Measurements from ENCODE around the gene UROC1. TPM values are rescaled to one million over a fixed set of nuclear protein-coding genes. Genes with fewer than 3 reads are reported as not detected.

The UROC1 gene
- total and polyA plus RNA-seq, 2 of the 4 experiments (the other 2 are of a cell fraction), result not detected

- dilution Hi-C loops (cut with HindIII; ENCODE audit: low sequenced_read_pairs, unreplicated experiment), result no loop called here
- no peak for ATAC-seq (ENCODE audit: low read depth)
These were observed 20.4 kb downstream of the UROC1 start for GRCh38 chr3:126496894-126497850.

More at GRCh38 chr3:126496894-126497850, 20.4 kb downstream of the UROC1 start:
- Histone ChIP-seq H2BK20ac (ENCODE audit: low read depth, low read length) (no peak overlapping the region), H4K91ac (ENCODE audit: insufficient read depth, low read depth, low read length) (no peak overlapping the region), H3K4ac (ENCODE audit: low read depth, low read length) (no peak overlapping the region), H3K56ac (ENCODE audit: extremely low read depth, insufficient read depth, low read length) (no peak overlapping the region), H3K27ac (ENCODE audit: insufficient read depth, low read length) (no peak overlapping the region), H2BK15ac (ENCODE audit: low read depth, low read length) (no peak overlapping the region), H2AK9ac (replicated peaks; ENCODE audit: low read depth, low read length, poor library complexity) (no peak overlapping the region), H3K9me3 (ENCODE audit: control insufficient read depth, insufficient read depth, low read length) (no peaks in the 10 kb centered on the region), H3K27me3 (ENCODE audit: control insufficient read depth, insufficient read depth, low read length) (peaks cover 19% of the 10 kb centered on the region; the same call in 1 of the 2 replicates), H3K9me1 (ENCODE audit: insufficient read depth, low read length) (no peaks in the 10 kb centered on the region), H4K5ac (ENCODE audit: low read depth, low read length) (no peak overlapping the region), H3K36me3 (ENCODE audit: control insufficient read depth, insufficient read depth, low read length) (no peaks in the 10 kb centered on the region), H4K20me1 (ENCODE audit: insufficient read depth, low read length) (no peaks in the 10 kb centered on the region), H3K4me3 (ENCODE audit: insufficient read depth, low read depth, low read length) (no peak overlapping the region), H3K79me1 (ENCODE audit: low read depth in 1 of 2, low read length in 2 of 2) (no peaks in the 10 kb centered on the region), H2AFZ (replicated peaks; ENCODE audit: low read length, poor library complexity) (no peak overlapping the region), H3K14ac (replicated peaks; ENCODE audit: low read depth, low read length) (no peak overlapping the region), H3K4me2 (ENCODE audit: low read depth, low read length) (no peak overlapping the region), H3K4me1 (ENCODE audit: control insufficient read depth, insufficient read depth, low read length) (no peaks in the 10 kb centered on the region), H3K18ac (ENCODE audit: low read depth, low read length) (no peak overlapping the region), H4K8ac (ENCODE audit: low read depth in 2 of 2, low read length in 2 of 2) (no peak overlapping the region), H3K9ac (ENCODE audit: low read depth, low read length) (no peak overlapping the region), H2BK5ac (ENCODE audit: low read depth, low read length, poor library complexity, severe bottlenecking) (no peak overlapping the region), H2BK120ac (ENCODE audit: low read depth, low read length) (no peak overlapping the region), H2AK5ac (ENCODE audit: low read depth, low read length) (no peak overlapping the region), H3K23ac (ENCODE audit: low read depth, low read length) (no peak overlapping the region)
- in situ Hi-C loops (cut with MboI; ENCODE audit: low sequenced_read_pairs) (no loop called here), intact Hi-C loops (cut with micrococcal nuclease) (no loop called here)
- ChIA-PET CTCF (no interaction called here), POLR2A (ENCODE audit: unreplicated experiment) (no interaction called here)
- TF ChIP-seq RFX5 (IDR thresholded peaks at IDR 0.05; ENCODE audit: low read depth, low read length) (no peak), BHLHE40 (IDR thresholded peaks at IDR 0.05; ENCODE audit: low read depth, low read length) (no peak), SMC3 (IDR thresholded peaks at IDR 0.05; ENCODE audit: low read depth, low read length) (no peak), POLR2A (IDR thresholded peaks at IDR 0.05; ENCODE audit: low read depth, low read length) (no peak), ELK1 (IDR thresholded peaks at IDR 0.05; ENCODE audit: borderline replicate concordance, low read depth, low read length) (no peak), MAFK (IDR thresholded peaks at IDR 0.05; ENCODE audit: low read depth, low read length) (no peak)
- WGBS, 2 experiments (ENCODE audit: extremely low coverage in 2 of 2, insufficient read length in 1 of 2), result 45% methylated on average over 9 of the region's 21 CpGs; no CpG with 5 or more reads in 1 of the 2 experiments
- DNase-seq, result no peak
- BruUV-seq (replicated peaks), result no TSS peak
